ENCODE data around the gene MESP1. TPM values are rescaled to one million over a fixed set of nuclear protein-coding genes. Genes with fewer than 3 reads are reported as not detected.
"Not testable (repeated sequence)": the region's sequence is repeated elsewhere in the genome, so short reads cannot be mapped to it uniquely, and the experiment has no call there.

Gene MESP1, protein sequence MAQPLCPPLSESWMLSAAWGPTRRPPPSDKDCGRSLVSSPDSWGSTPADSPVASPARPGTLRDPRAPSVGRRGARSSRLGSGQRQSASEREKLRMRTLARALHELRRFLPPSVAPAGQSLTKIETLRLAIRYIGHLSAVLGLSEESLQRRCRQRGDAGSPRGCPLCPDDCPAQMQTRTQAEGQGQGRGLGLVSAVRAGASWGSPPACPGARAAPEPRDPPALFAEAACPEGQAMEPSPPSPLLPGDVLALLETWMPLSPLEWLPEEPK
- polyA plus RNA-seq (2013, experiment 1 of 2; ENCODE audit: insufficient read length) = 0.51 TPM
- polyA plus RNA-seq (2013, experiment 2 of 2; ENCODE audit: insufficient read length) = 0.68 TPM

DNA sequence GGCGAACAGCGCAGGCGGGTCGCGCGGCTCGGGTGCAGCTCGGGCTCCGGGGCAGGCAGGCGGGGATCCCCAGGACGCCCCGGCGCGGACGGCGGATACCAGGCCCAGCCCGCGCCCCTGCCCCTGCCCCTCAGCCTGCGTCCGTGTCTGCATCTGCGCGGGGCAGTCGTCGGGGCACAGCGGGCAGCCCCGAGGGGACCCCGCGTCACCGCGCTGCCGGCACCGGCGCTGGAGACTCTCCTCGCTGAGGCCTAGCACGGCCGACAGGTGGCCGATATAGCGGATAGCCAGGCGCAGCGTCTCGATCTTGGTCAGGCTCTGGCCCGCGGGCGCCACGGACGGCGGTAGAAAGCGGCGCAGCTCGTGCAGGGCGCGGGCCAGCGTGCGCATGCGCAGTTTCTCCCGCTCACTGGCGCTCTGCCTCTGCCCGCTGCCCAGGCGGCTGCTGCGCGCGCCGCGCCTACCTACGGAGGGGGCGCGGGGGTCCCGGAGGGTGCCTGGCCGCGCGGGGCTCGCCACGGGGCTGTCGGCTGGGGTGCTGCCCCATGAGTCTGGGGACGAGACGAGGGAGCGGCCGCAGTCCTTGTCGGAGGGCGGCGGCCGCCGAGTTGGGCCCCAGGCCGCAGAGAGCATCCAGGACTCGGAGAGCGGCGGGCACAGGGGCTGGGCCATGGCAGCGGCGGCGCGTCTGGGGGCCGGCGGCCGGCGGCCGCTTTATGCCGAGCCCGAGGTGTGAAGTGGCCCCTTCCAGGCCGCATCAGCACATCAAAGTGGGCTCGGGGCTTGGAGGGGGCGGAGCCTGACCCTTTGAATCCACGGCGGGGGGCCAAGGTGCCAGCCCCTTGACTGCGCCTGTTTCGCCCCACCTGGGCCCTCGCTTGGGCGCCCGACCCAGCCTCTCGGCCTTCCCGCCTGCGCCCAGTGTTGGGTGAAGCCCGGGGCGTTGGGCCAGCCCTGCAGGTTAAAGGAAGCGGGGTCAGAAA, at the start of gene MESP1:
Gene MESP1, minus strand, starts transcription at position 690 of the 983 bp plus-strand sequence. Its CDS starts 18 bp downstream, at position 672.
- DNase-seq = peak; percentile 89

DNA sequence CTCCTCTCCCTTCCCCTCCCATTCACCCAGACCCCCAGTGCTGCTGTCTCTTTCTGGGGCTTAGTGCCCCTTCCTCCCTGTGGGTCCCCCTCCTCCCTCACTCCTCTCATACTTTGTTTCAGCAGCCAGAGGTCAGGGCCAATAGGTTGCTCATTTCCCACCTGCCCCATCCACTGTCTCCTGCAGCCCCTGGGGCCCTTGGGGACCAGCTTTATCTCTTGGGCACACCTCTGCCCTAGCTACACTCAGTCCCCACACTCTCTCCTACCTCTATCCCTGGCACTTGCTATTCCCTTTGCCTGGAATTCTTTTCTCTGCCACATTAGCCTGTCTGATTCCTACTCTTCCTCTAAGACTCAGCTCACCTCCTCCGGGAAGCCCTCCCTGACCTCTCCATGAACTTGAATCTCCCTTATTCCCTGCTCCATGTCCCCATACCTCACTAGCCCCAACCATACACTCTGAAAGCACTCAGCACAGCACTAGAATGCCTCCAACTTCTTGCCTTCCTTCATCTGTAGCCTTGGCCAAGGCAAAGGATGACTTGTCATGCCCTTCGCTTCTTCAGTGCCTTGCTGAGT, 49.0 kb upstream of the MESP1 start:
- no peak for DNase-seq

DNA sequence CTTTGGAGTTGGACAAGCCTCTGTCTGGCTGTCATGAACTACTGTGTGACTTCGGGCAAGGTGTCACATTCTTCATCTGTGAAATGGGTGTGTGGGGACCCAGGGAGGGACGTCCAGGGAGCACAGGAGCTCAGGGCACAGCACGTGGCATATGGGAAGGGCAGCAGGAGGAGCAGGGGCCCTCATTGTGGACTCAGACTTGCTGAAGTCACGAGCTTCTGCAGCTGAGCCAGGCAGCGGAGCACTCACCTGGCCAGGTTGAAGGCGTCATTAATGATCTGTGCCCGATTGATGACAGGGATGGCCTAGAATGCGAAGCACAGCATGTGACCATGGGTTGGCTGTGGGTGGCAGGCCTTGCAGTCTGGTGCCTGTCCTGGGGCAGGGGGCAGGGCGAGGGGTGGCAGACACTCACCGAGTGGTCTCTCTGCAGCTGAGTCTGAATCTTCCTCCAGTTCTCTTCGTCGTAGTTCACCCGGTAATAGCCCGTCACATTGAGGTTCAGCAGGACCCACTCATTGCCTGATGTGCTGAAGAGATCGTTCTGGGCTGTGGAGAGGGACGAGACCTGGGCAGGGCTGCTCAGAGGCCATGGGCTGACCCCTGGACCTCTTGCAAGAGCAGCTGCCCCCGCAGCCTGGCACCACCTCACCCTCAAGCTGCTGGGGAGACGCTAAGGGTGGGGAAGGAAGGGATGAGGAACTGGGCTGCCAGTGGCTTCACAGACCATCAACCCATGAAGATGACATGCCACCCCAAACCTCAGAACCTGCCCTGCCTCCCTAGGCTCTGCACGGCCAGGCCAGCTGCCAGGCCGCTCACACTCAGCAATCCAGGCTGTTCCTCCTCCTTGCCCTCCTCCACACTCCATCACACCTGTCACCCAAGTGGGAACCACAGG, 48.2 kb upstream of the MESP1 start:
- DNase-seq = no peak

DNA sequence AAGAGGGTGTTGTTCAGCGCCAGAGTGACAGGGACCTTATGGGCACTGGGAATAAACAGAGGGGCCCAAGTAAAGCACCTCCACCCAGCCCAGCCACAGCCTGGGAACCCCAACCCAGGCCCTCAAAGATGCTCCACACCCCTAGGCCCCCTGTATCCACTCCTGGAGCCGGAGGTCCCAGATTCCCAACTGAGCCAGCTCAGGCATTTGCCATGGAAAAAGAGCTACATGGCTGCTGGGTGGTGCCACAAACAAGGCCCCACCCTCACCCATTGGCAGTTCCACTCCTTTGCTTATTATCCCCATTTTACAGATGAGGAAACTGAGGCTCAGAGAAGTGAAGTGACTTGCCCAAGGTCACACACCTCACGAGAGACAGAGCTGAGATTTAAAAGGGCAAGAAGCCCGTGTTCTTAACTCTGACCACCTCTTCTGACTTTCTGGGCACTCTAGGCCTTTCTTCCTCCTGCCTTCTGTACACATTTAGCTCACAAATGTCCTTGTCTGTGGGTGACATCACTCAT, 46.7 kb upstream of the MESP1 start:
- no peak for DNase-seq

DNA sequence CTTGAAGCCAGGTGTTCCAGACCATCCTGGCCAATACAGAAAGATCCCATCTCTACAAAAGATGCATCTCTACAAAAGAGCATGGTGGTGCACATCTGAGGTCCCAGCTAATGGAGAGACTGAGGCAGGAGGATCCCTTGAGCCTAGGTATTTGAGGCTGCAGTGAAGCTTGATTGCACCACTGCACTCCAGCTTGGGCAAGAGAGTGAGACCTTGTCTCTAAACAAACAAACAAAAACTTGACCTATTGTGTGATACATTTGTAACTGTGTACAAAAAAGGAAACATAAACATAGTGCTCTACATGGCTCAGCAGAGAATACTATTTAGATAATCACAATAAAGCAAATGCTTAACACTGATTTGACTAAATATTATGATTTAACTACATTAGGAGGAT, 44.9 kb upstream of the MESP1 start:
- no peak for DNase-seq

DNA sequence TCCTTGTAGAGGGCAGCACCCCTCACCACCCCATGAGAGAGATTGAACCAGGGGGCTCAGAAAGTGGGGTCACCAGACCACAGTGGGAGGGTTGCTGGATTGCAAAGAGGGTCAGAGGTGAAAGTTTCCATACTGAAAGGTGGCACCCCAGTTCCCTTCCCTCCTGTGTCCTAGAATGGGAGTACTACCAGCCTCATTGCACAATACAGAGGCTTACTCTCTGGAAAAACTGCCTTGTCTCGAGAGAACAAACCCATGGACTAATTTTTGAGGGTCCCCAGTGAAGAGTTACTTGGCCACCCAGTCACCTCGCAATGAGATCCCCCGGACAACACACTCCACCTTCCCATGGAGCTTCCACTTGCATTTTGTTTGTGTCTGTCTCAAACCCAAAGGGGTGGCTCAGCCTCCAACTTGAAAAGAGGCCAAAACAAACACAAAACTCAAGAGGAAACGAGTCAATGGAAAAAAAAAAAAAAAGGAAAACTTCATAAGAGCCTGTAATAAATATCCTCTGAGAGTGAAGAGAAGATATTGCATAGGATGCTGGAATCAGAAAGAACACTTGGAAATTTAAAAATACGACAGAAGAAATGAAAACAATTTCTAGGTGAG, 43.7 kb upstream of the MESP1 start:
- peak; percentile 58 for DNase-seq

DNA sequence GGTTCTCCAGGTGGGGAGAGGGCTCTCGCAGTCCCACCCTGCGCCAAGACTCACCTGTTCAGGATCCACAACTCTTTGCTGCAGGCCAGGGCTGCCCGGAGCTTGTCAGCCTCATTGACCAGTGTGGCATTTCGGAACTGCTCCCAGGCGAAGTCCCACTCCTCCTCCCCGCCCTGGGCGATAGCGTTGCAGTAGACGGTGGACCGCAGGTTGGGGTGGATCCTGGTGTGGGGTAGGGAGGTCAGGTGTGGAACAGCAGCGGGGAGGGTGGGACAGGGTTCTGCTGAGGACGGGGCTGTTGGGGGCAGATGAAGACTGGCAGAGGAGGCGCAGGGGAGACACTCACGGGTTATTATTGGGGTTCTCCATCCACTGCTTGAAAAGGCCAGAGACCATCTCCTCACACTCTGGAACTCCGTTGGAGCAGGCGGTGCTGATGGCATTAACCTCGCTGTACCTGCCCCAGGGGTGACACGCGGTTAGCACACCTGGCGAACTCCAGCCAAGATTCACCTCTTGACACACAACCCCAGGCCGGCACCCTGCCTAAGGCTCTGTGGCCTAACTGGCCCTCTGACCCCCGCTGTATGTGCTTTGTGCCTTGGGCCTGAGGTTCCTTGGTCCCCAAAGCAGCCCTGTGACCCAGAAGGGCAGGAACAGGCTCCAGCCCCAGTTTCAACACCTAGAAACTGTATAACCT, 41.2 kb upstream of the MESP1 start:
- no peak for DNase-seq

DNA sequence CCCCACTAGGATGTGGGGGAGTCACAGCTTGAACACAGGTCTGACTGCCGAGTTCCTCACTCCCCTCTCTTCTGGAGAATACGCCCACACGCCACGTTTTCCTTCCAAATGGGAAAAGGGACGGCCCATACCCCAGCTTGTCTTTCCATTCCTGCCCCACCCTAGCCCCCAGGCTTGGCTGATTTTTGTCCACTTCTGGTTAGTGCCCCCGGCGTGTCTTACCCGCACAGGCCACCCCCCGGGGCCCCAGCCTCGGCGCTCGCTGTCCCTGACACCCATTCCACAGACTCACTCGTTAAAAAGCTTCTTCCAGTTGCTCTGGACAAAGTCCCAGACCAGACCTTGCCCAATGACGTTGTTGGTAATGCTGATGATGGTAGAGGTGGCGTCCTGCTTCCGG, 39.6 kb upstream of the MESP1 start:
- no peak for DNase-seq

DNA sequence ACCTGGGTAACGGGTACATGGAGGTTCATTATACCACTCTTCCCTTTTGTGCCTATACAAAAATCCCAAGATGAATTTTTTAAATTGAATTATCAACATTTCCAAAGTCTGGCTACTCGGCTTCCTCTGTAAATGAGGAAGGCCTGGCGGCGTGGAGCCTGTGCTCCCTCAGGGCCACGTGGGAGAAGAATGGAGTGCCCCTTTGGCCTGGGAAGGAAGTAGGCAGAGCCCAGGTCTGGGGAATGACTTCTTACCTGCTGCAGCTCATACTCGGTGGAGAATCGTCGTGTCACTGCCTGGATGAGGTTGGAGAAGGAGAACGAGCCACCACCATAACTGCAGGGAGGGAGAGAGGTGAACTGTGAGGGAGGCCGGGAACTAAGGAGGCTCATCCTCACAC, 39.2 kb upstream of the MESP1 start:
- DNase-seq = no peak

DNA sequence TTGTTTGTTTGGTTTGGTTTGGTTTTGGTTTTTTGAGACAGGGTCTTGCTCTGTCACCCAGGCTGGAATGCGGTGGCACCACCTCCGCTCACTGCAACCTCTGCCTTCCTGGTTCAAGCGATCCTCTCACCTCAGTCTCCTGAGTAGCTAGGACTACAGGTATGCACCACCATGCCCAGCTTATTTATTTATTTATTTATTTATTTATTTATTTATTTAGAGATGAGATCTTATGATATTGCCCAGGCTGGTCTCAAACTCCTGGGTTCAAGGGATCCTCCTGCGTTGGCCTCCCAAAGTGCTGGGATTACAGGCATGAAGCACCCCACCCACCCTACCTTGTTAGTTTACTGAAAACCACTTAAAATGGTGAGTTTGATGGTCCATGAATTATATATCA, 37.5 kb upstream of the MESP1 start:
- DNase-seq = not testable (repeated sequence)

DNA sequence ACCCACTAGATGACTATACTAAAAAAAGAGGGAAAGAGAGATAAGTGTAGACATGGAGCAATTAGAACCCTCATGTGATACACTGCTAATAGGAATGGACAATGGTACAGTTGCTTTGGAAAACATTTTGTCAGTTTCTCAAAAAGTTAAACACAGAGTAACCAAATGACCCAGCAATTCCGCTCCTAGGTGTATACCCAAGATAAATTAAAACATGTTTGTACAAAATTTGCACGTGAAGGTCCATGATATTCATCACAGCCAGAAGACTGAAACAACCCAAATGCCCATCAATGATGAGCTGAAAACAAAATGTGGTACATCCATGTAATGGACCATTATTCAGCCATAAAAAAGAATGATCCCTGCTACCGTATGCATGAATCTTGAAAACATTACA, 36.9 kb upstream of the MESP1 start:
- DNase-seq = no peak

DNA sequence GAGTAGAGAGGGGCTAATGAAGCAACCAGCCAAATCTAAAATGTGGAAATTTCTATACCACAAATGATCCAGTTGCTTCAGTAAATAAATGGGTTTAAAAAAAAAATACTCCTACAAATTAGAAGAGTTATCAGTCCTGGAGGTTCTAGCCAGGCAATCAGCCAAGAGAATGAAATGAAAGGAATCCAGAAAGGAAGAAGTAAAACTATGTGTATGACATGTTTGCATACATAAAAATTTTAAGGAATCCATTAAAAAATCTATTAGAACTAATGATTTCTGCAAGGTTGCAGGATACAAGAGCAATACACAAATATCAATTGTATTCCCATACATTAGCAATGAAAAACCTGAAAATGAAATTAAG, 34.7 kb upstream of the MESP1 start:
- DNase-seq = peak; percentile 68

DNA sequence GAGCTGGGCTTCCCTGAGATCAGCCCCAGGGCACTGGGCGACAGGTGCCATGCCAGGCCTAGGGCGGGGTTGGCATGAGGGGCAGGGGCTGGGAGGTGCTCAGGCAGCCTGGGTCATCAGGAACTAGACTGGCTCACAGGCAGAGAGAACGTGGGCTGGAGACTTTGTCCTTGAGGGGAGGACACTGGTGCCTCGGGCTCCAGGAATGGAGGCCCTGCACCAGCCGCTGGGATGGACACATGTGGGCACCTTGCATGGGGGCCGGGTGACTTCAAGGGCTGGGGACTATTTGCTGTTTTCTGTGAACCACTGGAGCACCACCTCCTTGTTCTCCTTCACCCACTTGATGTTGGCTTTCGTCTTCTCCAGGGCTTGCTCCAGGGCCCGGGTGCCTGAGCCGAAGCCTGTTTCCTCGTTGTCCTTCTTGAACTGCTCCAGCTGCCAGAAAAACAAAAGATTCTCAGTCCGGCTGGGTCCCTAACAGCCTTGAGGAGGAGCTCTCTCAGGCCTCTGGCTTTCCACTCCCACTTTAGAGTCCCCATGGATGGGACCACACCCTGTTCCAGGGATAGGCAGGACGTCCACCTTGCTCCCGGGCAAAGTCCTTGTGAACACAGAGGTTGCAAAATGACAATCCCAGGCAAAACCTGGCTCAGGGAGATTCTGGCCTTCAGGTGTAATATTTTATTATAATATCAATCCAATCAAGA, 34.2 kb upstream of the MESP1 start:
- no peak for DNase-seq

DNA sequence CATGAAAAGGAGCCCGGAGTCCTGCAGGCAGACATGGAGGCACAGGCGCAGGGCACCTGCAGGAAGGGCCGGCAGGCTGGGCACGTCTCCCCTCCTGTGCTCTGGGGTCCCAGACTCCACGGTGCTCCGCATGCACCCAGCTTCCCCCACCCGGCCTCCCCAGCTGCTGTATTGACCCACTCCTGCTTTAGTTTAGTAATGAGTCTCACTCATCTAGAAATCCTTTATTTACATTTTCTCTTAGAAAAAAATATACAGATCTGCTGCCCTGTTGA, 33.6 kb upstream of the MESP1 start:
- no peak for DNase-seq

DNA sequence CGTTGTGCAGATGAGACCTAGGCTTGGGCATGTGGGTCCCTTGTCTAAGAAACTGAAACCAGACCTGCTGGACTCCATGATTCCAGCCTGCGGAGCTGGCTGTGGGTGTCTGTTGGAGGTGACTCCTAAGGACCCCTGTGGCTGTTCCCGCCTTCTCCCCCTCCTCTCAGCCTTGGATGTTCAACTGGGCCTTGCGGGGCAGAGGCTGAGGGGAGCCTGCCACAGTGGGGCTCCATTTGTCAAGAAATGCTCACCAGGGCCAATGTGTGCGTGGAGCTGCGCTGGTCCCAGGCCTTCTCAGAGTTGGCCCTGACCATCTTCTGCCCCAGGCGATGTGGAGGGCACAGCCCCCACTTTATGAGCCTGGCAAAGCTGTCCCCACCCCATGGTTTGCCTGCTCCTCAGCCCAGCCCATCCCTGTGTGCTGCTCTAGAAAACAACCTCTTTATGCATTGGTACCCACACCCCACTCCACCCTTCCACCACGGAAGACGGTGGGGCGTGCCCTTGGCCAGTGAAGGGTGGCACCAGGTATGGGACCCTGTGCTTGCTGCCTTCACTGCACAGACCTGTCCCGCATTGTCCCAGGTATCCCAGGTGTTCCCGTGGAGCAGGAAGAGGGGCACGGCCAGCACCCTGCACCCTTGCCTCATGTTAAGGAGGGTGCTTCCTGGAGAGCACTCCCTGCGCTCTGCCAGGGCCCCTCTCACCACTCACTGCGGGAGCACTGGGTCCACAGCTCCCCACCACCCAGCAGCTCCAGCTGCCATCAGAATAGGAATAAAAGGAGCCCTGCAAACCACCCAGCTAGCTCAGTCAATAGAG, 33.0 kb upstream of the MESP1 start:
- no peak for DNase-seq

DNA sequence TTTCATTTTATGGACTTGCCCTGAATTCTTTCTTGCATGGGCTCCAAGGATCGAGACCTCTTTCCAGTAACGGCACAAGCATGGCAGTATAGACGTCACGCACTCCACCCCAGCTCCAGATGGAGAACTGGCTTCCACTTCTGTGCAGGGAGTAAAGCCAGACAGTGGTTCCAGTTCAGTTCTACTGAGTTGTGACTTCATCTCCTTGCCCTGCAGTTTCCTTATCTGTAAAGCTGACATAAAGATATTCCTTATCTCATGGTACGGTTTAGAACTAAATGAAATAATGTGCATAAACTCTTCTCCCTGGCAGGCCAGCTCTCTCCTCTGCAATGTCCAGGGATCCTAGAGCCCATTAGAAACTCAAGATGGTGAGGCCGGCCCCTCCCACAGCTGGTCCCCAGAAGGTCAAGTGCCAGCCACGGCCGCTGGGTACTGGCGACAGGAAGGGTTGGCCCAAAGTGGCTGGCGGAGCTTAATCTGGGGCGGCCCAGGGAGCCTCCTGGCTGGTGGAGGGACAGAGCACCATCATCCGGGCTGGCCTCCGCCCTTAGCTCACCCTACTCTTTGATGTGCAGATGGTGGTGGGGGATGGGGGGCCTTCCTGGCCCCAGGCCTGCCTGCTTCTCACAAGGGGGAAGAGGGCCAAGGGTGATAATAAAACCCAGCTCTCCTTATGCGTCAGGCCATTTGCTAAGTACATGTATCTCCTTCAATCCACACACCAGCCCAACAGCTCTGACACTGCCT, 32.2 kb upstream of the MESP1 start:
- no peak for DNase-seq

DNA sequence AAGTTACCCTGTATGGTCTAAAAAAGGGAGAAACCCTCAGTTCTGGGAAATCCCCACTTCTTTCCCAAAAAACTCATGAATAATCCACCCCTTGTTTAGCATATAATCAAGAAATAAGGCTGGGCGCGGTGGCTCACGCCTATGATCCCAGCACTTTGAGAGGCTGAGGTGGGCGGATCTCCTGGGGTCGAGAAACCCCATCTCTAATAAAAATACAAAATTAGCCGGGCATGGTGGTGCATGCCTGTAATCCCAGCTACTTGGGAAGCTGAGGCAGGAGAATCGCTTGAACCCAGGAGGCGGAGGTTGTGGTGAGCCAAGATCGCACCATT, 31.5 kb upstream of the MESP1 start:
- not testable (repeated sequence) for DNase-seq

DNA sequence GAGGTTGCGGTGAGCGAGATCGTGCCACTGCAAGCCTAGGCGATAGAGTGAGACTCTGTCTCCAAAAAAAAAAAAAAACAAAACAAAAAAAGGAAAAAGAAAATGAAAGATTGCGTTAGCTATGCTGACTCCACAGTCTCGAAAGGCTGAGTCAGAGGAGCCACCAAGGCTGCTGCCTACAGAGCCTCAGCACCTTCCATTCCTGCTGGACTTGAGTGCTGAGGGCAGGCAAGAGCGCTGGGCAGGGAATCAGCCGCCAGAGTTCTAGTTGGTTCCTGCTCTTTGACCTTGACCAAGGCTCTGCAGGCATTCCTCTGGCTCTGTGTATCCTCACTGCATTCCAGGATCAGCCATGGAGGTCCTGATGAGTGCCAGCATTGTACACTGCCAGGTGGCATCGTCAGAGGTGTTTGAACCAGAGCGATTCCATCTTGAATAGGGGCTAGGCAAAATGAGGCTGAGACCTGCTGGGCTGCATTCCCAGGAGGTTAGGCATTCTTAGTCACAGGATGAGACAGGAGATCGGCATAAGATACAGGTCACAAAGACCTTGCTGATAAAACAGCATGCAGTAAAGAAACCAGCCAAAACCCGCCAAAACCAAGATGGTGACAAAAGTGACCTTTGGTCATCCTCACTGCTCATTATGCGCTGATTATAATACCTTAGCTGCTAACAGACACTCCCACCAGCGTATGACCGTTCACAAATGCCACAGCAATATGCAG, 31.0 kb upstream of the MESP1 start:
- DNase-seq = peak; percentile 48
